OCI-LY7 (cell line): ENCODE results near the gene COL23A1. TPM values are rescaled to one million over a fixed set of nuclear protein-coding genes. Genes with fewer than 3 reads are reported as not detected.

Experiments used
- BruUV-seq: library from RNA; stranded (reverse); fragments of 400-500 nt; replicated peaks from 2 replicates; lab custom pipeline; 2021; lab: Mats Ljungman, UMichigan
- CTCF ChIA-PET: fragments of 300-600 bp; sonication (Branson Sonifier 250); formaldehyde crosslinking; loops from one replicate; lab custom pipeline; 2022; ENCODE audit warnings: antibody characterized with exemption; ENCODE audit not compliant: unreplicated experiment; lab: Charles Lee
- POLR2A ChIA-PET: fragments of 300-600 bp; sonication (Branson Sonifier 250); formaldehyde crosslinking; loops from one replicate; lab custom pipeline; 2022; ENCODE audit warnings: antibody characterized with exemption; lab: Charles Lee
- DNase-seq: peaks from one replicate; pipeline ENCODE4 v3.0.0-alpha.2; 2015; ENCODE audit warnings: low spot score
- H2AFZ ChIP-seq: fragments of 200-600 bp; sonication (generic), shearing (Covaris generic); 2 replicates; pipeline ENCODE4 v1.6.1; 2014; ENCODE audit warnings: mild to moderate bottlenecking, antibody characterized with exemption, low read length, moderate library complexity
- H3K27ac ChIP-seq: fragments of 200-600 bp; sonication (generic); 2 replicates; pipeline ENCODE4 v1.5.1; 2014; ENCODE audit warnings: mixed run types, low read depth, mild to moderate bottlenecking, moderate library complexity, low read length, inconsistent platforms; ENCODE audit not compliant: poor library complexity, severe bottlenecking
- H3K36me3 ChIP-seq: fragments of 200-600 bp; sonication (generic); 2 replicates; pipeline ENCODE4 v1.6.1; 2014; ENCODE audit warnings: mild to moderate bottlenecking, antibody characterized with exemption, low read length, moderate library complexity, mixed read lengths; ENCODE audit not compliant: insufficient read depth
- H3K4me1 ChIP-seq: fragments of 200-600 bp; sonication (generic); 2 replicates; pipeline ENCODE4 v1.5.1; 2014; ENCODE audit warnings: mild to moderate bottlenecking, low read length; ENCODE audit not compliant: insufficient read depth, poor library complexity, severe bottlenecking
- H3K4me2 ChIP-seq: fragments of 200-600 bp; sonication (generic); 2 replicates; pipeline ENCODE4 v1.6.1; 2014; ENCODE audit warnings: mild to moderate bottlenecking, low read length
- H3K4me3 ChIP-seq: fragments of 200-600 bp; sonication (generic); 2 replicates; pipeline ENCODE4 v1.5.1; 2014; ENCODE audit warnings: mild to moderate bottlenecking, low read depth, low read length; ENCODE audit not compliant: poor library complexity, severe bottlenecking
- H3K79me2 ChIP-seq: fragments of 200-600 bp; sonication (generic); 2 replicates; pipeline ENCODE4 v1.6.1; 2016; ENCODE audit warnings: low read depth, mild to moderate bottlenecking, low read length, moderate library complexity, mixed read lengths; ENCODE audit not compliant: insufficient read depth
- H3K9me2 ChIP-seq: fragments of 200-600 bp; sonication (generic); 2 replicates; pipeline ENCODE4 v1.6.1; 2016; ENCODE audit warnings: mild to moderate bottlenecking, low read length, mixed read lengths; ENCODE audit not compliant: insufficient read depth
- H3K9me3 ChIP-seq: fragments of 200-600 bp; sonication (generic); 2 replicates; pipeline ENCODE4 v1.6.1; 2014; ENCODE audit warnings: mild to moderate bottlenecking, mixed run types, low read length, mixed read lengths
- H4K20me1 ChIP-seq: fragments of 200-600 bp; sonication (generic); 2 replicates; pipeline ENCODE4 v1.6.1; 2014; ENCODE audit warnings: mild to moderate bottlenecking, antibody characterized with exemption, low read length, moderate library complexity, mixed read lengths; ENCODE audit not compliant: insufficient read depth
- EZH2phosphoT487 ChIP-seq: fragments of 200-600 bp; sonication (generic); IDR thresholded peaks from 2 replicates; pipeline ENCODE4 v1.6.1; 2018; ENCODE audit warnings: low read depth, borderline replicate concordance, mild to moderate bottlenecking, mixed run types, antibody characterized with exemption, low read length, moderate library complexity, mixed read lengths
- intact Hi-C: fragments of 100-400 bp; cut with micrococcal nuclease; formaldehyde crosslinking; loops from one replicate; pipeline ENCODE4 v1.10.0; 2022; ENCODE audit not compliant: unreplicated experiment
- total RNA-seq, 2 experiments: library from RNA; depleted of rRNA in 1 of 2; stranded (reverse); fragments of >200 nt in 1 of 2; shearing (Covaris generic) in 1 of 2; gene quantifications; 2 replicates each; pipeline ENCODE4 v1.2.3, GENCODE V29; 2014 to 2022
- TF ChIP-seq, protein P1 (sequence below): fragments of 200-600 bp; sonication (generic); conservative IDR thresholded peaks from 2 replicates; pipeline ENCODE4 v1.5.1; 2014; ENCODE audit warnings: mild to moderate bottlenecking, antibody characterized with exemption, low read length, moderate library complexity, mixed read lengths

The COL23A1 gene
- total RNA-seq, 2 experiments from 2014 or later: 0.53 TPM; not detected in 1

DNA sequence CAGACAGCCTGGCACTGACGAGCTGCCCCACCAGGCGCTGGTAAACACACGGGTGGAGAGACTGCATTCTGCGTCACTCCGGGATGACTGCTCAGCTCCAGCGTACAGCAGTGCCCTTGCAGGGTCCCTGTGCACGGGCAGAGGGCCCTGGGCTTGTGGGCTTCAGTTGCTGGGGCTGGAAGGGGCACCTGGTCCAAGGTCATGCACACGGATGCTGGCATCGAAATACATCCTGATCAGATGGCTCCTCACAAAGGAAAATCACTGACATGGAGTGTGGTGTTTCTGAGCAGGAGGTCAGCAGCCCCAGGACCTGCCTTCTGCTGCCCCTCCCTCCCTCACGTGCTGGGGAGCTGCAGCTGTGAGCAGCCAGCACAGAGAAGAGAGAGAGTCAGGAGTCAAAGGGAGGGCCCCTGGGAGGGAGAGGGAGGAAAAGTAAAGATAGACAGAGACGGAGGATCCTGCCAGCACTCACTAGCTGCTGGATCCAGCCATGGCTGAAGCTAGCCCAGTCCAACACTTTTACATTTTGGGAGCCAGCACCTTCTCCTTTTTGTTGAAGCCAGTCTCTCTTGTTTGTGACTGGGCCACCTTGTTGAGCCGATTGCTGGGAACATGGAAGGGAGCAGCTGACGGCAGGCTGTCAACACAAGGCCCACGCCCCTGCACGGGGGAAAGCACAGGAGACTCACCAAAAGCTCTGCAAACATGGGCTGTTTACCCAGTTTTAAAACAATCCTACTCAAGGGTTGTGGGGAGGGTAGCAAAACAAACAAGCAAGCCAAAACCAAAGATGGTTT, 191.1 kb downstream of the COL23A1 start:
- POLR2A ChIA-PET: no interaction called here
- no peaks in the 10 kb centered on the region for H3K9me2 ChIP-seq
- no peak for DNase-seq
- no peak overlapping the region for H3K4me2 ChIP-seq
- CTCF ChIA-PET: no interaction called here
- no peaks in the 10 kb centered on the region for H3K4me1 ChIP-seq
- no peaks in the 10 kb centered on the region for H4K20me1 ChIP-seq
- H3K27ac ChIP-seq: no peak overlapping the region
- H3K9me3 ChIP-seq: no peaks in the 10 kb centered on the region
- H2AFZ ChIP-seq: no peak overlapping the region
- BruUV-seq: no TSS peak
- no peaks in the 10 kb centered on the region for H3K79me2 ChIP-seq
- no peak overlapping the region for H3K4me3 ChIP-seq
- no peaks in the 10 kb centered on the region for H3K36me3 ChIP-seq
- intact Hi-C loops: no loop called here
- no peak for TF ChIP-seq EZH2phosphoT487
- TF ChIP-seq, protein P1, sequence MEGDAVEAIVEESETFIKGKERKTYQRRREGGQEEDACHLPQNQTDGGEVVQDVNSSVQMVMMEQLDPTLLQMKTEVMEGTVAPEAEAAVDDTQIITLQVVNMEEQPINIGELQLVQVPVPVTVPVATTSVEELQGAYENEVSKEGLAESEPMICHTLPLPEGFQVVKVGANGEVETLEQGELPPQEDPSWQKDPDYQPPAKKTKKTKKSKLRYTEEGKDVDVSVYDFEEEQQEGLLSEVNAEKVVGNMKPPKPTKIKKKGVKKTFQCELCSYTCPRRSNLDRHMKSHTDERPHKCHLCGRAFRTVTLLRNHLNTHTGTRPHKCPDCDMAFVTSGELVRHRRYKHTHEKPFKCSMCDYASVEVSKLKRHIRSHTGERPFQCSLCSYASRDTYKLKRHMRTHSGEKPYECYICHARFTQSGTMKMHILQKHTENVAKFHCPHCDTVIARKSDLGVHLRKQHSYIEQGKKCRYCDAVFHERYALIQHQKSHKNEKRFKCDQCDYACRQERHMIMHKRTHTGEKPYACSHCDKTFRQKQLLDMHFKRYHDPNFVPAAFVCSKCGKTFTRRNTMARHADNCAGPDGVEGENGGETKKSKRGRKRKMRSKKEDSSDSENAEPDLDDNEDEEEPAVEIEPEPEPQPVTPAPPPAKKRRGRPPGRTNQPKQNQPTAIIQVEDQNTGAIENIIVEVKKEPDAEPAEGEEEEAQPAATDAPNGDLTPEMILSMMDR: no peak

DNA sequence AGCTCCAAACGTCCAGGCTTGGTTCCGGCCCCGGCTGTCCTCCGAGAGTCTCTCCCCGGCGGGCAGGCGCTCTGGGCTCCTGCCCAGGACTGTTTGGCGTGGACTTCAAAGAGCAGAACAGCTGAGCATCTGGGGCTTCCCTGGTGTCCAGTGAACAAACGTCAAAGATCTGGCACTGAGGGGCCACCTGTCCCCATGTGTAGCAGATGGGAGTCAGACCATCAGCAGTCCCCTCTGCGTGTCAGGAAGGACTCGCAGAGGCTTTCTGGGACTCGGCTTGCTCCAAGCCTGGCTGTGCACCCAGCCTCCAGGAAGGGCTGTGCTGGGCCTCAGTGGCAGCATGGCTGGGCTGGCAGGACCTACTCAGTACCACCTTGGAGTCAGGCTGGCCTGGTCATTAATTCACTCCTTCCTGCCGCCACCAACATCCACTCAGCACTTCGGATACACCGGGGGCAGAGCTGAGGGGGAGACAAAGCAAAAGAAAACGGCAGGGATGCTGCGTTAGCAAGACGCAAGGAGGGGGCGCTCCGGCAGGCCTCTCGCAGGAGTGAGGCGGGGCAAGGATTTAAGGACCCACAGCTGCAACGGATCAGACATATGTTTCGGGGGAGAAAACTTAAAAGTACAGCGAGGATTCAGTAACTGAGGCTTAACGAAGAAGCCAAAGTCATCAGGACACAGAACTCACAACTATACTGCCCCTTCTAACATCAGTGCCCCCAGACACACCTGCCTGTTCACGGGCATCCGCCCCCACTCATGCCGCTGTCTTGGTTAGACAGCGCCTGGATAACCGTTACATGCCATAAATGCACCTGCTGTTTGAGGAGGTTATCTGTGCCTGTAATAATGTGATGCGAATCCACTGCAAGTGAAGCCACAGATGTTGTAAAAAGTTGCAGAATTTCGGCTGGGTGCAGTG, 193.1 kb downstream of the COL23A1 start:
- H3K4me2 ChIP-seq: no peak overlapping the region
- no peaks in the 10 kb centered on the region for H3K4me1 ChIP-seq
- H4K20me1 ChIP-seq: no peaks in the 10 kb centered on the region
- CTCF ChIA-PET: no interaction called here
- H3K9me3 ChIP-seq: no peaks in the 10 kb centered on the region
- no peaks in the 10 kb centered on the region for H3K9me2 ChIP-seq
- no peak for DNase-seq
- H3K36me3 ChIP-seq: no peaks in the 10 kb centered on the region
- POLR2A ChIA-PET: interaction anchor here (0.7 kb wide), 1 partner anchor 131 kb away, joined by 3 read pairs; no protein-coding TSS in a partner anchor
- no peaks in the 10 kb centered on the region for H3K79me2 ChIP-seq
- H3K27ac ChIP-seq: no peak overlapping the region
- no peak overlapping the region for H3K4me3 ChIP-seq
- H2AFZ ChIP-seq: no peak overlapping the region
- no peak for TF ChIP-seq EZH2phosphoT487
- TF ChIP-seq, protein P1: no peak
- intact Hi-C loops: no loop called here
- BruUV-seq: no TSS peak
